Activated CD8-positive, alpha-beta memory T cell treated with anti-CD3 and anti-CD28 coated beads for 4 hours (primary cell): Measurements from ENCODE around the gene LHX4.
A peak's percentile ranks its signal among the peaks of the same experiment; 100 is the strongest.

Experiments used
- DNase-seq, 2 donors: peaks; one replicate each; pipeline ENCODE4 v3.0.0-alpha.2; 2020; ENCODE audit warnings: low read depth in 2 of 2

The LHX4 gene

GRCh38 chr1:180243517-180244221 lies 13.6 kb downstream of the LHX4 start:
- DNase-seq = no peak

GRCh38 chr1:180244840-180245239 lies 14.8 kb downstream of the LHX4 start:
- no peak for DNase-seq

- DNase-seq = no peak
Observed at GRCh38 chr1:180246579-180246978, 16.5 kb downstream of the LHX4 start.

GRCh38 chr1:180247061-180247460 lies 17.0 kb downstream of the LHX4 start:
- DNase-seq = no peak

GRCh38 chr1:180247580-180247979 lies 17.5 kb downstream of the LHX4 start:
- no peak for DNase-seq

- no peak for DNase-seq
Observed at GRCh38 chr1:180248176-180248575, 18.1 kb downstream of the LHX4 start.

GRCh38 chr1:180248731-180249681 lies 18.9 kb downstream of the LHX4 start:
- no peak for DNase-seq

GRCh38 chr1:180249725-180250498 lies 19.8 kb downstream of the LHX4 start:
- DNase-seq = no peak

GRCh38 chr1:180250499-180250770 lies 20.4 kb downstream of the LHX4 start:
- DNase-seq = no peak

GRCh38 chr1:180250883-180251509 lies 20.9 kb downstream of the LHX4 start:
- no peak for DNase-seq

GRCh38 chr1:180251526-180252305 lies 21.7 kb downstream of the LHX4 start:
- DNase-seq = no peak

- DNase-seq = peak; percentile 24 to 38
Observed at GRCh38 chr1:180252638-180253536, 22.8 kb downstream of the LHX4 start.

- no peak for DNase-seq
Observed at GRCh38 chr1:180253585-180254495, 23.8 kb downstream of the LHX4 start.

GRCh38 chr1:180254496-180254819 lies 24.4 kb downstream of the LHX4 start:
- DNase-seq = no peak

GRCh38 chr1:180254854-180255253 lies 24.8 kb downstream of the LHX4 start:
- no peak for DNase-seq

- DNase-seq = no peak
Observed at GRCh38 chr1:180255536-180256340, 25.7 kb downstream of the LHX4 start.

GRCh38 chr1:180256341-180257027 lies 26.4 kb downstream of the LHX4 start:
- no peak for DNase-seq

GRCh38 chr1:180257028-180257386 lies 26.9 kb downstream of the LHX4 start:
- no peak for DNase-seq
